Ovary (tissue), 9 donors: ENCODE measurements around the gene IL1R1. TPM values are rescaled to one million over a fixed set of nuclear protein-coding genes. Genes with fewer than 3 reads are reported as not detected.

Experiments
- DNase-seq, 5 donors: peaks; one replicate each; pipeline ENCODE4 v3.0.0-alpha.2; 2019 to 2020
- H3K27ac ChIP-seq, 2 donors: fragments of 200-600 bp; one replicate each; pipeline versions ENCODE4 v1.5.1 to v1.8.0; 2019 to 2022
- H3K27me3 ChIP-seq: fragments of 200-600 bp; one replicate; pipeline ENCODE4 v1.8.0; 2022
- H3K36me3 ChIP-seq: fragments of 200-600 bp; sonication (generic); one replicate; pipeline ENCODE4 v1.5.1; 2019
- H3K4me1 ChIP-seq: one replicate; pipeline ENCODE4 v1.8.1; 2013; ENCODE audit warnings: mild to moderate bottlenecking, moderate library complexity; ENCODE audit not compliant: insufficient read depth
- H3K4me3 ChIP-seq: fragments of 200-600 bp; sonication (generic); one replicate; pipeline ENCODE4 v1.5.1; 2017
- H3K9me3 ChIP-seq, 2 donors: fragments of 200-600 bp in 1 of 2; sonication (generic) in 1 of 2; one replicate each; pipeline versions ENCODE4 v1.5.1 to v1.8.1; 2013 to 2019; ENCODE audit warnings: mild to moderate bottlenecking in 1 of 2, moderate library complexity in 1 of 2
- EP300 ChIP-seq: sonication (generic); formaldehyde crosslinking; IDR thresholded peaks from one replicate; pipeline ENCODE4 v1.6.1; 2017; ENCODE audit warnings: antibody characterized with exemption
- POLR2A ChIP-seq: fragments of 450-650 bp; IDR thresholded peaks from one replicate; pipeline ENCODE4 v1.6.1; 2017; ENCODE audit warnings: antibody characterized with exemption, mild to moderate bottlenecking, moderate library complexity
- WGBS, 3 donors: extraction: QIAGEN DNeasy Blood & Tissue Kit in 1 of 3; methylation state at CpG; one replicate each; pipeline versions ENCODE4 v1.1.5 to v1.1.7; 2013 to 2017; 5-methylcytosine and 5-hydroxymethylcytosine counted together
- intact Hi-C, 4 donors: fragments of 100-400 bp; cut with DNase I; formaldehyde crosslinking; loops; one replicate each; pipeline versions ENCODE4 v1.11.0 to v1.15.1; 2022 to 2023
- polyA plus RNA-seq, 2 donors: library from polyadenylated mRNA; stranded (reverse); fragments of 200-250 nt in 1 of 2; fragments of 350-450 nt in 1 of 2; fragmentation: Illumina TruSeq in 1 of 2; extraction: RNeasy Lipid Tissue Mini Kit (QIAGEN cat#74804) in 1 of 2; gene quantifications; one replicate each; pipeline ENCODE4 v1.2.3, GENCODE V29; 2013 to 2014
- total RNA-seq, 7 donors: library from RNA; depleted of rRNA in 2 of 7; stranded (reverse); fragments of >200 nt in 2 of 7; fragmentation: NEBNext Ultra II Directional in 3 of 7; extraction: Animal tissue kit (Norgen Biotek cat#: 25700) in 3 of 7; gene quantifications; one replicate each; pipeline versions ENCODE4 v1.1.0 to v1.2.4, GENCODE V29; 2016 to 2023
- TF ChIP-seq, protein P1 (sequence below), 3 donors: fragments of 450-650 bp in 2 of 3; fragments of 200-600 bp in 1 of 3; IDR thresholded peaks; one replicate each; pipeline versions ENCODE4 v1.5.1 to v1.8.0; 2016 to 2022; ENCODE audit warnings: antibody characterized with exemption in 3 of 3, mild to moderate bottlenecking in 1 of 3
- donor health status: DM: no; HTN: no; CAD: no; lungs with moderate emphysema.
- donor health status: DM: no; HTN: no; CAD: no.
- donor health status: Bipolar disorder and iron deficiency.
- donor health status: DM: yes; HTN: yes; CAD: no.
- donor health status: DM: no; HTN: no; CAD: no.
- donor health status: DM: yes; HTN: yes; CAD: no.

The IL1R1 gene
- total and polyA plus RNA-seq, 9 donors: 6.5 to 142 (median 36.5) TPM

DNA sequence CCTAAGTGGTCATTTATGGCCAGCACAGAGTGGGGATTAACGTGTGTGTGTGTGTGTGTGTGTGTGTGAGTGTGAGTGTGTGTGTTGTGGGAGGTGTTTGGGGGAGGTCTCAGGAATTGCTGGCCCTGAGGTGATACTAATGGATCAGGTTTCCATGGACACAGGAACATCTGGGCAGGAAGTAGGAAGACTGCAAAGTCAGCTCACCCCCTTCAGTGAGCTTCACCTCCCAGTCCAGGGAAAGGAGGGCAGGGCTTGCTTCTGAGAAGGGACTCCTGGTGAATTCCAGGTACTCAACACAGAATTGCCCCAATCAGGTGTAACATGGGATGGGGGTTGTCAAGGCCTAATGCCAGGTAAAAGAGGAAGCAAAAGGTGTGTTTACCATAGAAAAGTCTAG is 30.3 kb upstream of the IL1R1 start:
- no peaks in the 10 kb centered on the region for H3K9me3 ChIP-seq
- H3K4me1 ChIP-seq: peaks cover 2% of the 10 kb centered on the region
- TF ChIP-seq, protein P1, sequence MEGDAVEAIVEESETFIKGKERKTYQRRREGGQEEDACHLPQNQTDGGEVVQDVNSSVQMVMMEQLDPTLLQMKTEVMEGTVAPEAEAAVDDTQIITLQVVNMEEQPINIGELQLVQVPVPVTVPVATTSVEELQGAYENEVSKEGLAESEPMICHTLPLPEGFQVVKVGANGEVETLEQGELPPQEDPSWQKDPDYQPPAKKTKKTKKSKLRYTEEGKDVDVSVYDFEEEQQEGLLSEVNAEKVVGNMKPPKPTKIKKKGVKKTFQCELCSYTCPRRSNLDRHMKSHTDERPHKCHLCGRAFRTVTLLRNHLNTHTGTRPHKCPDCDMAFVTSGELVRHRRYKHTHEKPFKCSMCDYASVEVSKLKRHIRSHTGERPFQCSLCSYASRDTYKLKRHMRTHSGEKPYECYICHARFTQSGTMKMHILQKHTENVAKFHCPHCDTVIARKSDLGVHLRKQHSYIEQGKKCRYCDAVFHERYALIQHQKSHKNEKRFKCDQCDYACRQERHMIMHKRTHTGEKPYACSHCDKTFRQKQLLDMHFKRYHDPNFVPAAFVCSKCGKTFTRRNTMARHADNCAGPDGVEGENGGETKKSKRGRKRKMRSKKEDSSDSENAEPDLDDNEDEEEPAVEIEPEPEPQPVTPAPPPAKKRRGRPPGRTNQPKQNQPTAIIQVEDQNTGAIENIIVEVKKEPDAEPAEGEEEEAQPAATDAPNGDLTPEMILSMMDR (IDR thresholded peaks at IDR 0.05): no peak
- TF ChIP-seq EP300: no peak
- TF ChIP-seq POLR2A: no peak
- DNase-seq: no peak
- WGBS, 3 donors: 43 to 88% (median 65%) methylated on average over 1 of the region's 1 CpG
- H3K36me3 ChIP-seq: no peaks in the 10 kb centered on the region
- H3K4me3 ChIP-seq: no peak overlapping the region
- no peak overlapping the region for H3K27ac ChIP-seq
- intact Hi-C loops: no loop called here
- no peaks in the 10 kb centered on the region for H3K27me3 ChIP-seq

DNA sequence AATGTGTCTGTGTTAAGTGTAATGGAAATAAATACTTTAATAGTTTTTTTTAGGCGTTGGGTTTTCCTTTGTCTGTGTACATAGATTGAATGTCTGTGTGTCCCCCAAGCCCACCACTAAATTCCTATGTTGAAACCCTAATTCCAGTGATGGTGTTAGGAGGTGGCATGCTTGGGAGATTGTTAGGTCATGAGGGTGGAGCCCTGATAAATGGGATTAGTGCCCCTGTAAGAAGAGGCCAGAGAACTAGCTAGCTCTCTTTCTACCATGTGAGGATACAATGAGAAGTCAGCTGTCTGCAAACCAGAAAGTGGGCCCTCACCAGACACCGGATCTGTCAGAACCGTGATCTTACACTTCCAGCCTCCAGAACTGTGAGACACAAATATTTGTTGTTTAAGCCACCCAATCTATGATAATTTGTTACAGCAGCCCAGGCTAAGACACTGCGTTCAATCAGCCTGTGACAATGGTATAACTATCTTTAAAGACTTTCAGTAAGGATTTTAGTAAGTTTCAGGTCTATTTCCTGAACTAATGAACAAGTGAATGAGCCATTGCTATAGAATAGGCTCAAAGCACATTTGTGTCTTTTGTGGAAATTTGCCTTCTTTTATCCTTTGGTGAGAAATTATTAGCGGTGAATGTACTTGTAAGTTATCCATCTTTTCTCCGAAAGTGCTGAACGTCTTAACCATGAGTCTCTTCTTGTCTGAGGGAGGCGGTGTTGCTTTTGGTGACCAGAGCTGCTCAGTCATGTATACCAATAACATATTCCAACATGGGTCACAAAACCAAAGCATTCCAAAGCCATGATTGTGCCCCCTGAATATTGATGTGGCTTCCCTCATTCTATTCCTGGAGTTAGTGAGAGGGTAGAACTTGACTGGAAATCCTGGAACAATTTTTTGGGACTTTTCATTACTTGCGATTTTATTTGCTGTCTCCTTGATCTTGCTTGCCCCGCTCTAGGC is 29.6 kb upstream of the IL1R1 start:
- no peaks in the 10 kb centered on the region for H3K27me3 ChIP-seq
- H3K4me1 ChIP-seq: peaks cover 4% of the 10 kb centered on the region
- WGBS, 3 donors: 90 to 97% (median 93%) methylated on average over 10 of the region's 10 CpGs
- DNase-seq: no peak
- no peak overlapping the region for H3K27ac ChIP-seq
- intact Hi-C loops: no loop called here
- no peaks in the 10 kb centered on the region for H3K9me3 ChIP-seq
- no peak overlapping the region for H3K4me3 ChIP-seq
- H3K36me3 ChIP-seq: no peaks in the 10 kb centered on the region
- TF ChIP-seq, protein P1 (IDR thresholded peaks at IDR 0.05): no peak
- TF ChIP-seq EP300 (no peak), POLR2A (no peak)

DNA sequence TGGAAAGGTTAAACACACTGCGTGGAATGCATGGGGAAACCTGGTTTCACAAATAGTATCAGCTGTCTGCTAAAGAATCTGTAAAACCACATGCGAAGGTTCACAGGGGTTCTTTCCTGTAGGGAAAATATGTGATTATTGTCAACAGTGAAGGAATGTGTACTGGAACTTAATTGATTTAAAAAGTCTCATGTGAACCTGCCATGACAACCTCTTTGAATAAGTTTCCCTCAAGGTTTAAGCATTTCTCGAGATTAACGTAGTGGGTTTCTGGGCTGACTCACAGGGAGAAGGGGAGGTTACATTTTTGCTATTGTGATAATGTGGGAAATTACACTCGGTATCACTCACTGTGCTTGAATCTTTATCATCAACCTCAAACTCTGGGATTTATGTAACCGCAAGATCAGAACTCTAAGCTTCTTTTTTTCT is 28.2 kb upstream of the IL1R1 start:
- WGBS, 3 donors: 49 to 72% (median 55%) methylated on average over 6 of the region's 6 CpGs
- H3K4me1 ChIP-seq: peaks cover 4% of the 10 kb centered on the region
- intact Hi-C loops: no loop called here
- no peak overlapping the region for H3K27ac ChIP-seq
- no peaks in the 10 kb centered on the region for H3K27me3 ChIP-seq
- TF ChIP-seq, protein P1 (IDR thresholded peaks at IDR 0.05): no peak
- TF ChIP-seq POLR2A: no peak
- no peak for TF ChIP-seq EP300
- H3K36me3 ChIP-seq: no peaks in the 10 kb centered on the region
- H3K9me3 ChIP-seq: no peaks in the 10 kb centered on the region
- H3K4me3 ChIP-seq: no peak overlapping the region
- no peak for DNase-seq

DNA sequence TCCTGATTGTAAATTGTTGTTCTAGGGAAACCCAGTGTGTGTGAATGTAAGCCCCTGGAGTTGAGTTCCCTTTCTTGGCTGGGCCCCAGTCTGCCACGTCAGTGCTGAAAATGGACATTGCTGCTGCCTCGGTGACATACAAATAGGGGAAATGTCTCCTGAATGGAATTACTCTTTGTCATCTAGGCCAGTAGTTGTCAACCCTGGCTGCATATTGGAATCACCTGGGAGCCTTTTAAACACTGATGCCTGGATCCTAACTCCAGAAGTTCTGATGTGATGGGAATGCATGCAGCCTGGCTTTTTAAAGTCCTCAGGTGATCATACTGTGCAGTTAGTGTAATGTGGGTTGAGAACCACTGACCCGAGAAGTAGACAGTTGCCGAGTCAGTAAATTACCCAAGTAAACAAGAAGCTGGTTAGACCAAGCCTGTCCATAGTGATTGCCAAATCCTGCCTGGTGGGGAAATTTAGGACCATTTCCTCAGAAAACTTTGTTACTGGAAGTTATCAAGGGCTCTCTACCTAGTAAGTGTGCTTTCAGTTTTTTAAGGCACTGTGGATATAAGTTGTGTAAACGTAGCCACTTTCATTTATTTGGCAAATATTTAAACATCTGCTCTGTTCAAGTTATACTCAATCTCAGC is 27.6 kb upstream of the IL1R1 start:
- Histone ChIP-seq H3K36me3 (no peaks in the 10 kb centered on the region), H3K4me3 (no peak overlapping the region), H3K27me3 (no peaks in the 10 kb centered on the region), H3K4me1 (peaks cover 4% of the 10 kb centered on the region), H3K27ac (no peak overlapping the region), H3K9me3 (no peaks in the 10 kb centered on the region)
- DNase-seq: no peak
- WGBS, 3 donors: 83 to 90% (median 85%) methylated on average over 5 of the region's 5 CpGs
- TF ChIP-seq, protein P1 (IDR thresholded peaks at IDR 0.05): no peak
- intact Hi-C loops: no loop called here
